ENCODE results near the gene CACNA1B.

Gene CACNA1B

GRCh38 chr9:138095813-138096518 is 218.4 kb downstream of the CACNA1B start:
- H2BK120ac ChIP-seq (ENCODE audit: low read depth, low read length) = no peak overlapping the region
- H3K4me1 ChIP-seq (ENCODE audit: control insufficient read depth in 2 of 2, insufficient read depth in 1 of 2, low read depth in 1 of 2, low read length in 2 of 2) = peaks cover 2 to 4% of the 10 kb centered on the region in 2 donors
- no peak overlapping the region for H3K18ac ChIP-seq (ENCODE audit: low read length)
- H2BK12ac ChIP-seq (ENCODE audit: low read length) = no peak overlapping the region
- H3K23ac ChIP-seq (ENCODE audit: low read depth, low read length, poor library complexity) = no peak overlapping the region
- no peak overlapping the region for H3K14ac ChIP-seq (ENCODE audit: low read length)
- no peak overlapping the region for H4K91ac ChIP-seq (ENCODE audit: low read depth, low read length, poor library complexity)
- no peak overlapping the region for H4K8ac ChIP-seq (ENCODE audit: low read depth, low read length)
- no peak overlapping the region for H2BK5ac ChIP-seq (ENCODE audit: low read length)
- H3K36me3 ChIP-seq (replicated peaks in 1 of 2; ENCODE audit: control insufficient read depth in 2 of 2, insufficient read depth in 2 of 2, low read length in 2 of 2) = no peaks in the 10 kb centered on the region
- H2BK15ac ChIP-seq (ENCODE audit: low read length) = no peak overlapping the region
- no peak for DNase-seq (ENCODE audit: low spot score)
- no peaks in the 10 kb centered on the region for H3K27me3 ChIP-seq (ENCODE audit: control insufficient read depth in 3 of 3, insufficient read depth in 3 of 3, low read depth in 1 of 3, low read length in 3 of 3)
- no peak overlapping the region for H2AFZ ChIP-seq (ENCODE audit: low read length)
- no peak overlapping the region for H3K4me2 ChIP-seq (ENCODE audit: insufficient read depth, low read length, poor library complexity, severe bottlenecking)
- H2AK5ac ChIP-seq (ENCODE audit: low read depth, low read length) = no peak overlapping the region
- no peak overlapping the region for H3K4ac ChIP-seq (ENCODE audit: low read length)
- no peak overlapping the region for H3K27ac ChIP-seq (replicated peaks; ENCODE audit: low read length)
- H3K9ac ChIP-seq (ENCODE audit: low read depth, low read length, poor library complexity) = no peak overlapping the region
- H3K9me3 ChIP-seq (replicated peaks in 1 of 2; ENCODE audit: control insufficient read depth in 2 of 2, insufficient read depth in 1 of 2, low read depth in 1 of 2, low read length in 2 of 2) = peaks cover 0 to 15% of the 10 kb centered on the region in 2 donors
- WGBS, 2 donors (ENCODE audit: extremely low coverage in 2 of 2, insufficient read length in 2 of 2, insufficient replicate concordance in 1 of 2) = no CpG with 5 or more reads among the region's 14 CpGs
- H3K79me1 ChIP-seq (ENCODE audit: low read depth, low read length) = peaks cover 3% of the 10 kb centered on the region
- no peak overlapping the region for H3K4me3 ChIP-seq (ENCODE audit: low read length in 2 of 2)

- no peak overlapping the region for H3K27ac ChIP-seq (replicated peaks; ENCODE audit: low read length)
- no peaks in the 10 kb centered on the region for H3K36me3 ChIP-seq (replicated peaks in 1 of 2; ENCODE audit: control insufficient read depth in 2 of 2, insufficient read depth in 2 of 2, low read length in 2 of 2)
- no peaks in the 10 kb centered on the region for H3K27me3 ChIP-seq (ENCODE audit: control insufficient read depth in 3 of 3, insufficient read depth in 3 of 3, low read depth in 1 of 3, low read length in 3 of 3)
- H3K4me2 ChIP-seq (ENCODE audit: insufficient read depth, low read length, poor library complexity, severe bottlenecking) = no peak overlapping the region
- H3K9me3 ChIP-seq (replicated peaks in 1 of 2; ENCODE audit: control insufficient read depth in 2 of 2, insufficient read depth in 1 of 2, low read depth in 1 of 2, low read length in 2 of 2) = peaks cover 0 to 16% of the 10 kb centered on the region in 2 donors
- no peak overlapping the region for H3K14ac ChIP-seq (ENCODE audit: low read length)
- H2BK5ac ChIP-seq (ENCODE audit: low read length) = no peak overlapping the region
- no peak overlapping the region for H3K4me3 ChIP-seq (ENCODE audit: low read length in 2 of 2)
- H2BK15ac ChIP-seq (ENCODE audit: low read length) = no peak overlapping the region
- H4K91ac ChIP-seq (ENCODE audit: low read depth, low read length, poor library complexity) = no peak overlapping the region
- H3K4me1 ChIP-seq (ENCODE audit: control insufficient read depth in 2 of 2, insufficient read depth in 1 of 2, low read depth in 1 of 2, low read length in 2 of 2) = peaks cover 2 to 4% of the 10 kb centered on the region in 2 donors
- peaks cover 3% of the 10 kb centered on the region for H3K79me1 ChIP-seq (ENCODE audit: low read depth, low read length)
- no peak overlapping the region for H2AK5ac ChIP-seq (ENCODE audit: low read depth, low read length)
- no peak overlapping the region for H3K23ac ChIP-seq (ENCODE audit: low read depth, low read length, poor library complexity)
- no peak for DNase-seq (ENCODE audit: low spot score)
- H2BK12ac ChIP-seq (ENCODE audit: low read length) = no peak overlapping the region
- H4K8ac ChIP-seq (ENCODE audit: low read depth, low read length) = no peak overlapping the region
- no peak overlapping the region for H2BK120ac ChIP-seq (ENCODE audit: low read depth, low read length)
- no peak overlapping the region for H3K4ac ChIP-seq (ENCODE audit: low read length)
- WGBS, 2 donors (ENCODE audit: extremely low coverage in 2 of 2, insufficient read length in 2 of 2, insufficient replicate concordance in 1 of 2) = no CpG with 5 or more reads among the region's 13 CpGs
- no peak overlapping the region for H3K18ac ChIP-seq (ENCODE audit: low read length)
- no peak overlapping the region for H2AFZ ChIP-seq (ENCODE audit: low read length)
- H3K9ac ChIP-seq (ENCODE audit: low read depth, low read length, poor library complexity) = no peak overlapping the region
Measured at GRCh38 chr9:138096519-138096845, 218.9 kb downstream of the CACNA1B start.

- H2AK5ac ChIP-seq (ENCODE audit: low read depth, low read length) = no peak overlapping the region
- no peak overlapping the region for H2BK12ac ChIP-seq (ENCODE audit: low read length)
- H3K27me3 ChIP-seq (ENCODE audit: control insufficient read depth in 3 of 3, insufficient read depth in 3 of 3, low read depth in 1 of 3, low read length in 3 of 3) = no peaks in the 10 kb centered on the region
- peak overlapping the region; percentile 25 for H3K18ac ChIP-seq (ENCODE audit: low read length)
- H3K4me1 ChIP-seq (ENCODE audit: control insufficient read depth in 2 of 2, insufficient read depth in 1 of 2, low read depth in 1 of 2, low read length in 2 of 2) = peaks cover 0 to 3% of the 10 kb centered on the region in 2 donors
- no peak overlapping the region for H3K4me2 ChIP-seq (ENCODE audit: insufficient read depth, low read length, poor library complexity, severe bottlenecking)
- DNase-seq (ENCODE audit: low spot score) = no peak
- H2BK120ac ChIP-seq (ENCODE audit: low read depth, low read length) = no peak overlapping the region
- H3K9me3 ChIP-seq (replicated peaks in 1 of 2; ENCODE audit: control insufficient read depth in 2 of 2, insufficient read depth in 1 of 2, low read depth in 1 of 2, low read length in 2 of 2) = peaks cover 0 to 16% of the 10 kb centered on the region in 2 donors
- H3K79me1 ChIP-seq (ENCODE audit: low read depth, low read length) = peaks cover 4% of the 10 kb centered on the region
- H3K23ac ChIP-seq (ENCODE audit: low read depth, low read length, poor library complexity) = no peak overlapping the region
- peak overlapping the region; percentile 84 for H3K14ac ChIP-seq (ENCODE audit: low read length)
- no peaks in the 10 kb centered on the region for H3K36me3 ChIP-seq (replicated peaks in 1 of 2; ENCODE audit: control insufficient read depth in 2 of 2, insufficient read depth in 2 of 2, low read length in 2 of 2)
- H3K9ac ChIP-seq (ENCODE audit: low read depth, low read length, poor library complexity) = peak overlapping the region; percentile 36
- H2BK15ac ChIP-seq (ENCODE audit: low read length) = no peak overlapping the region
- no peak overlapping the region for H2BK5ac ChIP-seq (ENCODE audit: low read length)
- H3K4me3 ChIP-seq (ENCODE audit: low read length in 2 of 2) = peak overlapping the region in 1 of 2 donors; percentile 5
- no peak overlapping the region for H3K27ac ChIP-seq (replicated peaks; ENCODE audit: low read length)
- no peak overlapping the region for H3K4ac ChIP-seq (ENCODE audit: low read length)
- H4K8ac ChIP-seq (ENCODE audit: low read depth, low read length) = no peak overlapping the region
- H4K91ac ChIP-seq (ENCODE audit: low read depth, low read length, poor library complexity) = no peak overlapping the region
- no CpG with 5 or more reads among the region's 13 CpGs for WGBS, 2 donors (ENCODE audit: extremely low coverage in 2 of 2, insufficient read length in 2 of 2, insufficient replicate concordance in 1 of 2)
- H2AFZ ChIP-seq (ENCODE audit: low read length) = no peak overlapping the region
Measured at GRCh38 chr9:138097501-138097991, 220.0 kb downstream of the CACNA1B start.

GRCh38 chr9:138098116-138098907 is 220.7 kb downstream of the CACNA1B start:
- H3K4ac ChIP-seq (ENCODE audit: low read length) = no peak overlapping the region
- H3K27ac ChIP-seq (replicated peaks; ENCODE audit: low read length) = no peak overlapping the region
- no peak overlapping the region for H2AFZ ChIP-seq (ENCODE audit: low read length)
- no peak overlapping the region for H4K8ac ChIP-seq (ENCODE audit: low read depth, low read length)
- peak overlapping the region; percentile 42 for H3K18ac ChIP-seq (ENCODE audit: low read length)
- peak overlapping the region; percentile 11 for H2BK5ac ChIP-seq (ENCODE audit: low read length)
- H3K27me3 ChIP-seq (ENCODE audit: control insufficient read depth in 3 of 3, insufficient read depth in 3 of 3, low read depth in 1 of 3, low read length in 3 of 3) = no peaks in the 10 kb centered on the region
- no peak for DNase-seq (ENCODE audit: low spot score)
- H3K4me2 ChIP-seq (ENCODE audit: insufficient read depth, low read length, poor library complexity, severe bottlenecking) = no peak overlapping the region
- H2BK15ac ChIP-seq (ENCODE audit: low read length) = no peak overlapping the region
- no peak overlapping the region for H3K14ac ChIP-seq (ENCODE audit: low read length)
- H4K91ac ChIP-seq (ENCODE audit: low read depth, low read length, poor library complexity) = no peak overlapping the region
- H3K36me3 ChIP-seq (replicated peaks in 1 of 2; ENCODE audit: control insufficient read depth in 2 of 2, insufficient read depth in 2 of 2, low read length in 2 of 2) = no peaks in the 10 kb centered on the region
- H3K79me1 ChIP-seq (ENCODE audit: low read depth, low read length) = peaks cover 4% of the 10 kb centered on the region
- H3K23ac ChIP-seq (ENCODE audit: low read depth, low read length, poor library complexity) = peak overlapping the region; percentile 35
- WGBS, 2 donors (ENCODE audit: extremely low coverage in 2 of 2, insufficient read length in 2 of 2, insufficient replicate concordance in 1 of 2) = no CpG with 5 or more reads among the region's 18 CpGs
- H3K4me3 ChIP-seq (ENCODE audit: low read length in 2 of 2) = no peak overlapping the region
- no peak overlapping the region for H2BK120ac ChIP-seq (ENCODE audit: low read depth, low read length)
- H2BK12ac ChIP-seq (ENCODE audit: low read length) = no peak overlapping the region
- no peak overlapping the region for H2AK5ac ChIP-seq (ENCODE audit: low read depth, low read length)
- peaks cover 0 to 19% of the 10 kb centered on the region in 2 donors for H3K9me3 ChIP-seq (replicated peaks in 1 of 2; ENCODE audit: control insufficient read depth in 2 of 2, insufficient read depth in 1 of 2, low read depth in 1 of 2, low read length in 2 of 2)
- peak overlapping the region; percentile 47 for H3K9ac ChIP-seq (ENCODE audit: low read depth, low read length, poor library complexity)
- H3K4me1 ChIP-seq (ENCODE audit: control insufficient read depth in 2 of 2, insufficient read depth in 1 of 2, low read depth in 1 of 2, low read length in 2 of 2) = peaks cover 0 to 9% of the 10 kb centered on the region in 2 donors
